ENCODE measurements around the gene GMPR.

GRCh38 chr6:16238963-16239797 lies 793 bp downstream of the GMPR start:
- TF ChIP-seq PATZ1 (CRISPR knock-in tag; IDR thresholded peaks at IDR 0.05; ENCODE audit: borderline replicate concordance) (no peak), ZFP3 (CRISPR knock-in tag; IDR thresholded peaks at IDR 0.05) (no peak), ZNF70 (CRISPR knock-in tag; IDR thresholded peaks at IDR 0.05) (no peak), TOX (CRISPR knock-in tag; IDR thresholded peaks at IDR 0.05; ENCODE audit: borderline replicate concordance) (no peak), GLIS3 (CRISPR knock-in tag; IDR thresholded peaks at IDR 0.05) (no peak), ZNF8 (CRISPR knock-in tag; IDR thresholded peaks at IDR 0.05) (no peak), ZFP30 (CRISPR knock-in tag; IDR thresholded peaks at IDR 0.05) (no peak), CSDC2 (CRISPR knock-in tag; IDR thresholded peaks at IDR 0.05) (no peak), ZC3H10 (CRISPR knock-in tag; IDR thresholded peaks at IDR 0.05) (no peak), TSHZ2 (CRISPR knock-in tag; IDR thresholded peaks at IDR 0.05) (no peak), OSR1 (CRISPR knock-in tag; IDR thresholded peaks at IDR 0.05) (no peak), POU6F1 (CRISPR knock-in tag; IDR thresholded peaks at IDR 0.05; ENCODE audit: borderline replicate concordance, low read depth) (no peak), RARB (CRISPR knock-in tag; IDR thresholded peaks at IDR 0.05) (no peak)
